Activated T-cell treated with anti-CD3 and anti-CD28 coated beads for 1 hour (primary cell): ENCODE data around the gene GMFB.
A peak's percentile ranks its signal among the peaks of the same experiment; 100 is the strongest.

ENCODE experiments used
- DNase-seq: peaks from one replicate; pipeline ENCODE4 v3.0.0-alpha.2; 2020; ENCODE audit warnings: low read depth

GMFB gene

DNA sequence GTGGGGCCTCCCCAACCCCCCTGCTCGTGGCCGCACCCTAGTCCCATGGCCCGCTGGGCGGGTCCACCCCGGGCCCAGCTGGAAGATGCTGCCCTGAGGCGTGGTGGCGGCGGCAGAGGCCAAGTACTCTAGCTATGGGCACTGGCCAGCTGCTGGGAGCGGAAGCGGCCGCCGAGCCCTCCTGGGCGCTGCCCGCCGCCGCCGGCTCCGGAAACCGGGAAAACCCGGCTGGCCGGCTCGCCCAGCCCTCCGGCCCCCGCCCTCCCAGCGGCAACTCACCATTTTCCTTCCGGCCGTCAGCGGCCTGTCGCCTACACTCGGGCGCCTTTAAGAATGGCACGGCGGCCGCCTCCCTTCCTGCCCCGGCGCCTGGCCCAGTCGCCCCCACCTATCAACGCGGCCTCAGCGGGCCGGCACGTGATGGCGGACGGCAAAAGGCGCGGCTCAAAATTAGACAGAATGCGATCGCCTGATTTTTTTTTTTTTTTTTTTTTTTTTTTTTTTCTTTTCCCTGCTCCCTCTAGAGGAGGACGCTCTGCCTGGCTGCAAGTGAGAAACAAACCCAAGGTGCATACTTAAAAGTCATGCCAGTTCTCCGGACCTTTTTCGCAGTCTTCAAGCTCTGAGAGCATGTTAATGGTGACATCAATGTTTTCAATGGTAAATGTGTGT is at the start of gene GMFB:
GMFB (minus strand) TSS at position 335 of the 672 bp plus-strand sequence; CDS start at position 282, 53 bp downstream.
- DNase-seq = peak; percentile 83

DNA sequence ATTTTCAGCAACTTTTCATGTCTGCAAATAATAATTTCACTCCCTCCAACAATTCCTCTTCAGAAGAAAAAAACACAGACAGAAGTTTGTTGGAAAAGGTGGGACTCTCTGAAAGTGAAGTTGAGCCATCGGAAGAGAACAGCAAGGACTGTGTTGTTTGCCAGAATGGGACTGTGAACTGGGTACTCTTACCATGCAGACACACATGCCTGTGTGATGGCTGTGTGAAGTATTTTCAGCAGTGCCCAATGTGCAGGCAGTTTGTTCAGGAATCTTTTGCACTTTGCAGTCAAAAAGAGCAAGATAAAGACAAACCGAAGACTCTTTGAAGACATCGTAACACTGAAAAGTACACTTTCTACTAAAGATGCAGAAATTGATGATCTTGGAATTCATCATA is 49.3 kb upstream of the GMFB start:
- DNase-seq = no peak

DNA sequence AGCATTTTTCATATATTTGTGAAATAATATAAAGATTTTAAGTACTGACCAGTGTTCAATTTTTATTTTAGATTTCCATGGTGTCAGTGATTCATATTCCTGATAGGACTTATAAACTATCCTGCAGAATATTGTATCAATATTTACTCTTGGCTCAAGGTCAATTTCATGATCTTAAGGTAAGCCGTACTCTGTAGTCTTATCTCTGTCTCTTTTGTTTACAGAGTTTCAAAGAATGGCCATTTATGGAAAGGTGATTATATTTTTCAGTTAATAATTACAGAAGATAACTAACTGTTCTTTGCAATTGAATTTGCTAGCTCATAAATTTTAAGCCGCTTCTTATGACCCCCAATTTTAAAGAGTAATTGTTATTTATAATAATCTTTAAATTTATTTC is 48.9 kb upstream of the GMFB start:
- no peak for DNase-seq

- DNase-seq = no peak
Measured at GRCh38 chr14:54535646-54536045, 46.9 kb upstream of the GMFB start.

GRCh38 chr14:54535126-54535525 is 46.3 kb upstream of the GMFB start:
- no peak for DNase-seq

DNA sequence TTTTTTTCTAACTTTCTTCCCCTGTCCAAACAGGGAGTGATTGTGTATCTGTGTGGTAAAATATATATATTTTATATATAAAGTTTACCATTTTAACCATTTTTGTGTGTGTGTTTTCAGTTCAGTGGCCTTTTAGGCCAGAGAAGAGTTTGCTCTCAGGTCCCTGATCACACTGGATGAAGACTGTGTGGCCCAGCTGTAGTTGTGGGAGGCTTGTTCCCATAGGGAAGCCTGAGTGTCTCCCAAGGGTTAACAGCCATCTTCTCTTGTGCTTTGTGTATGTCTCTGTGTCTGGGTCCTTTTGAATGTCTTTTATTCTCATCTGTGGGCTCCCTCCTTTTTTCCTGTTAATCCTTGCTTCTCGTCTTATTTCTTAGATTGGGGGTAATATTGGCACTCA is 44.3 kb upstream of the GMFB start:
- DNase-seq = no peak

- DNase-seq = no peak
Measured at GRCh38 chr14:54532111-54533012, 43.6 kb upstream of the GMFB start.

DNA sequence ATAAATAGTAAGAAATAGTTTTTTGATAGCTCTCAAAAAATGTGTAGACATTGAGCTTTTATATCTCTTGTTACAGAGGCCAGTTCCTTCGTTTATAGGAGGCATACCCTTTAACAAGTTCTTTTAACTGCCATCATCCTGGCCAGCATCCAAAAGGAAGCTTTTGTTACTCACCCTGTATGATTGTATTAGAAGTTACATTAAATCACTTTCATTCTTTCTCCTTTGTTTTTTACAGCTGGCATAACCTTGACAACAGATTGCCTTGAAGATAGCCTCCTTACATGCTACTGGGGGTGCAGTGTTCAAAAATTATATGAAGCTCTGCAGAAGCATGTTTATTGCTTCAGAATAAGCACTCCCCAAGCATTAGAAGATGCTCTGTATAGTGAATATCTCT is 41.0 kb upstream of the GMFB start:
- DNase-seq = no peak

DNA sequence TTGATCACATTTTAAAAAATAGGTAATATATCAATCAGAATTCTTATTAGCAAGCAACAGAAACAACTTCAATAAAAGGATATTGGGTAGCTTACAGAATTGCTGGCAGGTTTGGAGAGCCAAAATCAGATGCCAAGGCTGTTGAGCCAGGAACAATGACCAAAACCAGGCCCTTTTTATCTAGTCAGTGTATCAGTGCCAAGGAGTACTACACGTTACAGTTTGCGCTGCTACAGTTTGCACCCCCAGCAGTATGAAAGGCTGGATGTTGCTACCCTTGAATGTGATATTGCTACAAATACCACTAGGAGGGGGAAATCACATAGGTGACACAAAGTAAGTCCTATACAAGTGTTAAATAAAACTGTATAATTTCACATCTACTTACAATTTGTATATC is 40.2 kb upstream of the GMFB start:
- DNase-seq = no peak

- DNase-seq = no peak
Measured at GRCh38 chr14:54524410-54524809, 35.6 kb upstream of the GMFB start.

DNA sequence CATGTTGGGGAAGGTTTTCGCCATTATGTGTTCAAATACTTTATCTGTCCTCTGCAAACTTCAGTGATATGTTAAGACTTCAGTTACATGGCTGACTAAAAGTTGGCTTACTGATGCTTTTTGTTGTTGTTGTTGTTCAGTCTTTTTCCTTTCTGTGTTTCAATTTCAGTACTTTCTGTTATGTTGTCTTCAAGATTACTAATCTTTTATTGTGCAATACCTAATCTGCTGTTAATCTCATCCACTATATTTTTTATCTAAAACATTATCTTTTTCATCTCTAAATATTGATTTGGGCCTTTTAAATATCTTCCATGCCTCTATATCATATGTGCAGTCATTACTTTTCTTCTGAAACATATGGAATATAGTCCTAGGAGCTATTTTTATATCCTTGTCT is 27.9 kb upstream of the GMFB start:
- DNase-seq = no peak

DNA sequence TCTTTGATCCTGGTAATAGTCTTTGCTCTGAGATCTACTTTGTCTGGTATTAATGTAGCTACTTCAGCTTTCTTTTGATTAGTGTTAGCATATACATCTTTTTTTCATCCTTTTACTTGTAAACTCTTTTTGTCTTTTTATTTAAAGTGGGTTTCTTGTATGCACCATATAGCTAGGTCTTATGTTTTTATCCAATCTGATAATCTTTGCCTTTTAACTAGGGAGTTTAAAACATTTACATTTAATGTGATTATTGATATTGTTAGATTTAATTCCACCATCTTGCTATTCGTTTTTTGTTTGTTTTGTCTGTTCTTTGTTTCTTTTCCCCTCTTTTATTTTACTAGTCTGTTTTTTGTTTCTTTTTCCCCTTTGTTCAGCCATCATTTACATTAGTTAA is 26.9 kb upstream of the GMFB start:
- DNase-seq = no peak

- DNase-seq = no peak
Measured at GRCh38 chr14:54512393-54512792, 23.6 kb upstream of the GMFB start.

GRCh38 chr14:54509546-54510501 is 21.0 kb upstream of the GMFB start, which contains the start of gene CGRRF1:
Gene CGRRF1 (plus strand): TSS chr14:54509906. CDS start chr14:54509960, 54 bp downstream.
- DNase-seq = peak; percentile 91

DNA sequence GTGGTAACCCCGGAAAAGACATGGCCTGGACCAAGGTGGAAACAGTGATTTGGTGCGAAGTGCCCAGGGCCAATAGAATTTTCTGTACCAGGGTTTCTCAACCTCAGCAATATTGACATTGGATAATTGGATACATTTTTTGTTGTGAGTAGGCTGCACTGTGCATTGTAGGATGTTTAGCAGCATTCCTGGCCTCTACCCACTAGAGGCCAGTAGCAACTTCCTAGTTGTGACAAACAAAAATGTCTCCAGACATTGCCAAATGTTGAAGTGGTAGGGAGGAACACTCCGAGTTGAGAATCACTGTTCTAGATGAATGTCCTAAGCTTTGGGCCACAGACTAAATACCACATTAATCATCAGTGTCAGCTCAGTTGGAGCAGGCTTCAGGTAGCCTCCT is 14.7 kb upstream of the GMFB start:
- no peak for DNase-seq

- no peak for DNase-seq
Measured at GRCh38 chr14:54502602-54503001, 13.8 kb upstream of the GMFB start.

DNA sequence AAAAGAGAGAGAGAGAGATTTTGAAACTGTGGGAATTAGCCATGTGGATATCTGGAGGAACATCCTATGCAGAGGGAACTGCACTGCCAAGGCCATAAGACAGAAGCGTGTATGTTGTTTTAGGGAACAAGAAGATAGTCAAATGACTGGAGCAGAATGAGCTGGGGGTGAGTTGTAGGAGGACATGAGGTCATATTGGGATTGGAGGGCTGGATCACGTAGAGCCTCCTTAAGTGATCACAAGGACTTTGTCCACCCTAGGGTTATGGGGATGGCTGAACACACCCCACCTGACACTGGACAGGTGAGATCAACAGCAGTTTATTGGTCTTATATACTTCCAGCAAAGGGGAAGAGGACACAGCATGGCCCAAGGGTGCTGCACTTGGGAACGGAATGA is 12.7 kb upstream of the GMFB start:
- DNase-seq = no peak

DNA sequence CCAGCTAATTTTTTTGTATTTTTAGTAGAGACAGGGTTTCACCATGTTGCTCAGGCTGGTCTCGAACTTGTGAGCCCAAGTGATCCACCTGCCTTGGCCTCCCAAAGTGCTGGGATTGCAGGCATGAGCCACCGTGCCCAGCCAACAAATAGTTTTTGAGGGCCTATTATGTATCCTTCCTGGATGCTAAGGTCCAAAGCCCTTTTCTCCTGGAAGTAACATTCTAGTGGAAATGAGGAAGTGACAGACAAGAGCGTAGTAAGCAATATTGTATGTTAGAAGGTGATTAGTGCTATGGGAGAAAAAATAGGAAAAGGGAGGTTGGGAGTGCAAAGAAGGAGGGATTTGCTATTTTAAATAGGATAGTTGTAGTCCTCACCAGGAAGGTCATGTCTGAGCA is 12.0 kb upstream of the GMFB start:
- DNase-seq = no peak

DNA sequence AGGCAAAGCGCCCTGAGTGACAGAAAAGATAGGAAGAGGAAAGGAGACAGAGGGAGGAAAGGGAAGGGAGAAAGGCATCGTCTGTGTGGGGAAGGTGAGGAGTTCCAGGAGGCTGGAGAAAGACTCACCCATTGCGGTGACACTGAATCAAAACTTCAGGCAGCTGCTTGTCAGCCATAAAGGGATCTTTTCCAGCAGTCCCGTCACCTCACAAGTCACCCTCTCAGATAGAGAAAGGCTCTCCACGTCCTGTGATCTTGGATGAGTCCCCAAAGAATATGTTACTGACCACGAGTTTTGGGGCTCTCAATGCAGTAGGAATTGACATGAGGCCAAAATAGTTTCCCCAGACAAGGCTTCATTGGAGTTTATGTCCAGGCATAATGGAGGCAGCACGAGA is 9.8 kb upstream of the GMFB start:
- no peak for DNase-seq

GRCh38 chr14:54498095-54498531 is 9.3 kb upstream of the GMFB start:
- no peak for DNase-seq

DNA sequence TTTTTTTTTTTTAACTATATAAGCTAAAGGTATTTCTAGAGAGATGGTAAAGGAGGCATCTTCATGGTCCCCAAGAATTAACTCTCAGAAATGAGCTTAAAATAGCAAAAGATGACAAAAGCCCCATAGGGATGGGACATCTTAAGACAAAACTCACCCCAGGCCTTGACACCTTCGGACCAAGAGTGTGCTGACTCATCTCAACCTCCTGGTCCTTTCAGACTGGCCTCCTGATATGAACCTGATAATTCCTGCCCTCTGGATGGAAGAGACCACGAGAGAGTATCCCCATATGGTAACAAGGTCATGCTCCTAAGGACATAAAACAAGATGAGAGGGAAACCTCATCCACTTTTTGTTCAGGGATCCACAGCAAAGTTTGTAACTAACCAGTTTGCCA is 8.4 kb upstream of the GMFB start:
- DNase-seq = no peak

DNA sequence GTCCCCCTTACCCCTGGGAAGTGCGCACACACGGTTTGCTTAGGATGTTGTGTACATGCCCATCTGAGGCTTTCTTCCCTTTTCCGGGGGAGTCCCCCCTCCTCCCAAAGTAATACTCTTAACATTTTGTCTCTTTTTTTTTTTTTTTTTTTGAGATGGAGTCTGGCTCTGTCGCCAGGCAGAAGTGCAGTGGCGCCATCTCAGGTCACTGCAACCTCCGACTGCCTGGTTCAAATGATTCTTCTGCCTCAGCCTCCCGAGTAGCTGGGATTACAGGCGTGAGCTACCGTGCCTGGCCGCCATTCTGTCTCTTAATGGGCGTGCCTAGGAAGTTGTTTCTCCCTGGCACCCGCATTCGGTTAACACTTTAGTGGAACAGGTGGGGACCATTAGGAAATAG is 4.5 kb upstream of the GMFB start:
- DNase-seq = no peak
